ENCODE measurements around the gene LZTFL1.

Gene LZTFL1

DNA sequence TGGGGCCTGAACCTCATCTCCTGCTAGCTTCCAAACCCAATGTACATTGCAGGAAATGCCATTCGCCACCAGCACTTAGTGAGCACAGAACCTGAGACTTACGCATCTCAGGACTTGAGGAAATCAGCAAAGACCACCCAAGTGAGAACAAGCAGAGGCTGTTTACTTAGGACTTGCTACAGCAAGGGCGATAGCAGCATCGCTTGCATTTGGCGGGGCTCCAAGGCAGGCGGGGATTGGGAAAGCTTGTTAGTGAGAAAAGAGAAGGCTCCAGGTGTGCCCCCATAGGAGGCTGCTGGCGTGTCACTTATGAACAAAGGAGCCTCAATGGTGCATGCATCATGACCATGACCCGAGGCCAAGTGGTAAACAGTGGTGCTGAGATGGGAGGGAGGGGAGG lies 65.3 kb downstream of the LZTFL1 start:
- H3K4me3 ChIP-seq (ENCODE audit: low read length), result no peak overlapping the region
- DNase-seq (ENCODE audit: low read depth), result no peak
- TF ChIP-seq, protein P1, sequence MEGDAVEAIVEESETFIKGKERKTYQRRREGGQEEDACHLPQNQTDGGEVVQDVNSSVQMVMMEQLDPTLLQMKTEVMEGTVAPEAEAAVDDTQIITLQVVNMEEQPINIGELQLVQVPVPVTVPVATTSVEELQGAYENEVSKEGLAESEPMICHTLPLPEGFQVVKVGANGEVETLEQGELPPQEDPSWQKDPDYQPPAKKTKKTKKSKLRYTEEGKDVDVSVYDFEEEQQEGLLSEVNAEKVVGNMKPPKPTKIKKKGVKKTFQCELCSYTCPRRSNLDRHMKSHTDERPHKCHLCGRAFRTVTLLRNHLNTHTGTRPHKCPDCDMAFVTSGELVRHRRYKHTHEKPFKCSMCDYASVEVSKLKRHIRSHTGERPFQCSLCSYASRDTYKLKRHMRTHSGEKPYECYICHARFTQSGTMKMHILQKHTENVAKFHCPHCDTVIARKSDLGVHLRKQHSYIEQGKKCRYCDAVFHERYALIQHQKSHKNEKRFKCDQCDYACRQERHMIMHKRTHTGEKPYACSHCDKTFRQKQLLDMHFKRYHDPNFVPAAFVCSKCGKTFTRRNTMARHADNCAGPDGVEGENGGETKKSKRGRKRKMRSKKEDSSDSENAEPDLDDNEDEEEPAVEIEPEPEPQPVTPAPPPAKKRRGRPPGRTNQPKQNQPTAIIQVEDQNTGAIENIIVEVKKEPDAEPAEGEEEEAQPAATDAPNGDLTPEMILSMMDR (IDR thresholded peaks at IDR 0.05; ENCODE audit: insufficient read depth, low read depth, low read length, missing control alignments), result no peak

DNA sequence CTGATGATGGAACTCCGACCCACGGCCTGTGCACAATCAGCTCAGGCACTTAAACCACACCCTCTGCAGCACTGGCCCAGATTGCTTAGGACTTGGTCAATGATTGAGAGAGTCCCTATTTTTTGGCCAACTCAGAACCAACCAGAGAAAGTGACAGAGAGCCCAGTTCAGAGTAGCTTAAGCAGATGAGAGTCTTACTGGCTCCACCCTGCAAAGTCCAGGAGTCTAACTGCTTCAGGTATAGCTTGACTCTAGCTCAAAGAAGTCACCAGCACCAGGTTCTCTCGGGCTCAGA lies 65.7 kb downstream of the LZTFL1 start:
- no peak overlapping the region for H3K4me3 ChIP-seq (ENCODE audit: low read length)
- no peak for DNase-seq (ENCODE audit: low read depth)
- TF ChIP-seq, protein P1 (IDR thresholded peaks at IDR 0.05; ENCODE audit: insufficient read depth, low read depth, low read length, missing control alignments), result no peak

DNA sequence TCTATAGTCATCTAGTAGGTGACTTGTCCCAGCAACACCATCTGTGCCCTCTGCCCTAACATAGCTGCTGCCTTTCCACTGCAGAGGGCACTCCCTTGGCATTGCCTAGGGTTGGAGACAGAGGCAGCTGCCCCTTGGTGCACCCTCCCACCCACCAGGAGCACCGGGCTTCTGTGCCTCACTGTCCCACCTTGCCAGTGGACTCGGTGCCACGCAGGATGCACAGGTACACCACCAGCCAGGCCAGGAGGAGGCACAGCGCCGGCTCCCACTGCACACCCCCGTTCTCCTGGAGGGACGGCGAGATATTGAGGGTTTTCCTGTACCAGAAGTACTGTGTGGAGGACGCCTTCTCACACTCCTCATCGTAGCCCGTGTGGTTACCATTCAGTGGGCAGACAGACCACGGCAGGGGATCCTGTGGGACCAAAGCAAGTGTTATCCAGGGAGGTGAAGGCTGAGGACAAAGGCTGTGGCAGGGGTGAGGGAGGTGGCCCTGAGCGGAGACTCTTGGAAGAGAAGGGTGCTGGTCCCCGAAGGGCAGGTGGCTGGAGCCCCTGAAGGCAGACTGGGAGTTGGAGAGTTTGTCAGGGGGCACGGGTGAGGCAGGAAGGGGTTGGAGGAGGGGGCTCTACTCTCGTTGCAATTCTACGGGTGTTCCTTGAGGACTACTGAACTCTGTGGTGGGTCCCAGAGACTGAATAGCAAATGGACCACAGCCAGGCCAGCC lies 66.2 kb downstream of the LZTFL1 start:
- TF ChIP-seq, protein P1 (IDR thresholded peaks at IDR 0.05; ENCODE audit: insufficient read depth, low read depth, low read length, missing control alignments), result no peak
- no peak overlapping the region for H3K4me3 ChIP-seq (ENCODE audit: low read length)
- DNase-seq (ENCODE audit: low read depth), result no peak

DNA sequence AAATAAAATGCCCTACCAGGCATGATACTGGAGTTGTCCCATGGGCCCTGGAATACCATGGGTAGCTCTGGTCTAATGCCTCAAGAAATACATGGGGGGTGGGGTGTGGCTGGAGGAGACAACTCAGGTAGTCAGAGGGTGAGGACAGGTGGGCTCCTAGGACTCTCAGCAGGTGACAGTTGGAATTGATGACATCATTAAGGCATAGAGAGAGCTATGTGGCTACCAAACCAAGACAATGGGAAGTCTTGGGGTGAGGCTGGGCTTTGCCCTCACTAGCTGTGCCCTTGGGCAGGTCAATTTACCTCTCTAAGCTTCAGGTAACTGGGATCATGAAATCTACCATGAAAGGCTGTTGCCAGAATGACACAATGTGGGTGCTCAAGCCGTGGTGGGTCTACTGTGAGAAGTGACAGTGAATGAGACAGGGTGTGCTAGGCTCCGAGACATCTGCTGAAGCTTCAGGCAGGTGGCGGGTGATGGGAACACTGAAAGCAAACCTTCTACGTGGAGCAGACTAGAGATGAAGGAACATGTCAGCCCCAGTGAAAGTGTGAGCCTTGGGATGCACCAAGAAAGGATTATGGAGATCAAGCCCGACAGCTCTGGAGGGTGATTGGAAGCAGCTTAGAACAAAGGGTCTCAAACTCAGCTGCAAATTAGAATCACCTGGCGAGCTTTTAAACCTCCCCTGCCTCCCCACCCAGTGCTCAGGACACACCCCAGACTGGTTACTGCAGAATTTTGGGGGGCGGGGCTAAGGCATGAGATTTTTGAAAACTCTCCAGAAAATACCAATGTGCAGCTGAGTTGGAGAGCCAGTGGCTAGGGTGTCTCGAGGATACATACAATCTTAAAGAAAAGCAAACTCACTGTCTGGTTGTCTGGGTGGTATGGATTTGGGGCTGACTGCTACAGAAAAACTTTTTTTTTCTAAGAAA lies 67.1 kb downstream of the LZTFL1 start:
- TF ChIP-seq, protein P1 (IDR thresholded peaks at IDR 0.05; ENCODE audit: insufficient read depth, low read depth, low read length, missing control alignments), result no peak
- DNase-seq (ENCODE audit: low read depth), result no peak
- no peak overlapping the region for H3K4me3 ChIP-seq (ENCODE audit: low read length)

DNA sequence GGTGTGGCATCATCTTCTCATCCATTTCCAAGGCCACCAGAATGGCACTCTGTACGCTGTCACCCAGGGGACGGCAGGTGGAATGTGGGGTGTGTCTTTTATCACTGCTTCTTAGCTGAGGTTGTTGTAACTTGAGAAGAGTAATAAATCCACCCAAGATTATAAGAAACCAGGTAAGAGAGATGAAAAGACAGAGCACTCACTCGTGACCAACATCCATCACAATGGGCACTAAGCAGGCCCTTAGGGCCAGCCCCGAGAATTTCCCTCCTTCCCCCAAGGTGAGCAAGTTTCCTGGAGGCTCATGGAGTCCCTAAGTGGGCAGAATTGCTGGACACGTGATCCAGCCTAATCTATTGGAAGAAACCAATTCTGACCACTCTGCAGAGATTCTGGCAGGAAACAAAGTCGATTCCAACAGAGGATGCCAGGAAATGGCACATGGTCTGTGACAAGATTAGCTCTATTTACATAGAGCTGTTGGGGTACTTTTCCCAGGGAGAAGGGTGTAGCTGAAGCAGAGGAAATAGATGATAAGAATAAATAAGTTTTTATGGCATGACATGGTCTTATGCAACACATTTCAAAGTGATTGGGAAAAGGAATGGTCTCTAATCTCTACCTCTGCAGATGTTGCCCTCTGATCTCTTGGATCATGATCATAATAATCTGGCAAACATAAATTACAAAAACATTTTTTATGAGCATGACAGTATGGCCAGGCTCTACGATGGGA lies 68.0 kb downstream of the LZTFL1 start:
- no peak overlapping the region for H3K4me3 ChIP-seq (ENCODE audit: low read length)
- TF ChIP-seq, protein P1 (IDR thresholded peaks at IDR 0.05; ENCODE audit: insufficient read depth, low read depth, low read length, missing control alignments), result no peak
- DNase-seq (ENCODE audit: low read depth), result no peak
